H9 (cell line): ENCODE results near the gene B9D2. TPM values are rescaled to one million over a fixed set of nuclear protein-coding genes. Genes with fewer than 3 reads are reported as not detected.

ENCODE experiments used
- DNase-seq: peaks from one replicate; pipeline ENCODE4 v3.0.0-alpha.2; 2017
- H2AFZ ChIP-seq: one replicate; pipeline ENCODE4 v1.6.1; 2013; ENCODE audit warnings: mild to moderate bottlenecking, low read length, control low read depth, moderate library complexity
- H2AK5ac ChIP-seq: 2 replicates; pipeline ENCODE4 v1.6.1; 2013; ENCODE audit warnings: low read length, control low read depth, mixed read lengths; ENCODE audit not compliant: insufficient read length
- H2BK120ac ChIP-seq: one replicate; pipeline ENCODE4 v1.6.1; 2013; ENCODE audit warnings: low read depth, mild to moderate bottlenecking, low read length, control low read depth, inconsistent platforms; ENCODE audit not compliant: poor library complexity, severe bottlenecking
- H2BK12ac ChIP-seq: 2 replicates; pipeline ENCODE4 v1.6.1; 2013; ENCODE audit warnings: low read length, control low read depth, mixed read lengths, low read depth; ENCODE audit not compliant: insufficient read length
- H2BK15ac ChIP-seq: 2 replicates; pipeline ENCODE4 v1.6.1; 2013; ENCODE audit warnings: low read depth, low read length, control low read depth
- H2BK20ac ChIP-seq: one replicate; pipeline ENCODE4 v1.6.1; 2013; ENCODE audit warnings: low read depth, mild to moderate bottlenecking, low read length, control low read depth, inconsistent platforms; ENCODE audit not compliant: poor library complexity, severe bottlenecking
- H2BK5ac ChIP-seq: 2 replicates; pipeline ENCODE4 v1.6.1; 2013; ENCODE audit warnings: low read length, control low read depth, mixed read lengths; ENCODE audit not compliant: insufficient read length
- H3K14ac ChIP-seq: 2 replicates; pipeline ENCODE4 v1.6.1; 2013; ENCODE audit warnings: low read length, control low read depth; ENCODE audit not compliant: insufficient read depth
- H3K18ac ChIP-seq: 2 replicates; pipeline ENCODE4 v1.6.1; 2013; ENCODE audit warnings: low read depth, mild to moderate bottlenecking, mixed read lengths, low read length, control low read depth; ENCODE audit not compliant: insufficient read length
- H3K23ac ChIP-seq: 2 replicates; pipeline ENCODE4 v1.6.1; 2013; ENCODE audit warnings: low read length, control low read depth, mixed read lengths, low read depth; ENCODE audit not compliant: insufficient read length
- H3K23me2 ChIP-seq: 2 replicates; pipeline ENCODE4 v1.6.1; 2013; ENCODE audit warnings: low read depth, mild to moderate bottlenecking, mixed read lengths, low read length, control low read depth; ENCODE audit not compliant: insufficient read length, poor library complexity, severe bottlenecking
- H3K27ac ChIP-seq: 2 replicates; pipeline ENCODE4 v1.5.1; 2013; ENCODE audit warnings: low read length, control low read depth, mixed read lengths, low read depth; ENCODE audit not compliant: insufficient read length
- H3K27me3 ChIP-seq: 2 replicates; pipeline ENCODE4 v1.6.1; 2013; ENCODE audit warnings: low read length, control low read depth, inconsistent platforms; ENCODE audit not compliant: insufficient read depth
- H3K4ac ChIP-seq: 2 replicates; pipeline ENCODE4 v1.6.1; 2013; ENCODE audit warnings: low read depth, mild to moderate bottlenecking, control low read depth, inconsistent platforms, low read length, moderate library complexity
- H3K4me1 ChIP-seq: 2 replicates; pipeline ENCODE4 v1.6.1; 2013; ENCODE audit warnings: low read length, control low read depth, inconsistent platforms; ENCODE audit not compliant: insufficient read depth
- H3K4me2 ChIP-seq: 2 replicates; pipeline ENCODE4 v1.6.1; 2013; ENCODE audit warnings: low read length, control low read depth, mixed read lengths; ENCODE audit not compliant: insufficient read length, insufficient read depth
- H3K56ac ChIP-seq: 2 replicates; pipeline ENCODE4 v1.6.1; 2013; ENCODE audit warnings: low read depth, mild to moderate bottlenecking, mixed read lengths, low read length, control low read depth; ENCODE audit not compliant: insufficient read length
- H3K79me1 ChIP-seq: 2 replicates; pipeline ENCODE4 v1.6.1; 2013; ENCODE audit warnings: low read depth, mild to moderate bottlenecking, moderate library complexity, low read length, control low read depth, inconsistent platforms; ENCODE audit not compliant: insufficient read depth, poor library complexity, severe bottlenecking
- H3K79me2 ChIP-seq: 2 replicates; pipeline ENCODE4 v1.6.1; 2013; ENCODE audit warnings: low read length, control low read depth, inconsistent platforms; ENCODE audit not compliant: insufficient read depth
- H3K9ac ChIP-seq: 2 replicates; pipeline ENCODE4 v1.6.1; 2013; ENCODE audit warnings: low read length, control low read depth, mixed read lengths; ENCODE audit not compliant: insufficient read length; ENCODE audit errors: extremely low read depth
- H3K9me3 ChIP-seq: one replicate; pipeline ENCODE4 v1.6.1; 2013; ENCODE audit warnings: low read depth, low read length, inconsistent platforms; ENCODE audit not compliant: control insufficient read depth
- H3T11ph ChIP-seq: one replicate; pipeline ENCODE4 v1.6.1; 2013; ENCODE audit warnings: mild to moderate bottlenecking, low read length, control low read depth, inconsistent platforms
- H4K20me1 ChIP-seq: one replicate; pipeline ENCODE4 v1.6.1; 2013; ENCODE audit not compliant: control insufficient read depth, insufficient read length, insufficient read depth
- H4K5ac ChIP-seq: 2 replicates; pipeline ENCODE4 v1.6.1; 2013; ENCODE audit warnings: low read depth, mild to moderate bottlenecking, mixed read lengths, low read length, control low read depth; ENCODE audit not compliant: insufficient read length
- H4K8ac ChIP-seq: replicated peaks from 2 replicates; pipeline ENCODE4 v1.6.1; 2013; ENCODE audit warnings: low read length, control low read depth, mixed read lengths, low read depth; ENCODE audit not compliant: insufficient read length
- H4K91ac ChIP-seq: 2 replicates; pipeline ENCODE4 v1.6.1; 2013; ENCODE audit warnings: low read depth, mild to moderate bottlenecking, moderate library complexity, mixed read lengths, low read length, control low read depth; ENCODE audit not compliant: insufficient read length
- H3K27ac Mint-ChIP-seq, 3 experiments: 2 replicates in 2 of 3; 3 replicates in 1 of 3; pipeline ENCODE4 v1.8.0; 2020 to 2021; ENCODE audit warnings: mixed read lengths in 3 of 3, mild to moderate bottlenecking in 1 of 3, moderate library complexity in 1 of 3
- H3K27me3 Mint-ChIP-seq: 2 replicates; pipeline ENCODE4 v1.8.0; 2021; ENCODE audit warnings: low read depth, mild to moderate bottlenecking, moderate library complexity, mixed read lengths
- H3K36me3 Mint-ChIP-seq, 3 experiments: 2 replicates in 2 of 3; 3 replicates in 1 of 3; pipeline ENCODE4 v1.8.0; 2020 to 2021; ENCODE audit warnings: low read depth in 3 of 3, mixed read lengths in 3 of 3; ENCODE audit not compliant: insufficient read depth in 1 of 3
- H3K4me1 Mint-ChIP-seq, 2 experiments: 2 replicates each; pipeline ENCODE4 v1.8.0; 2020; ENCODE audit warnings: mixed read lengths in 2 of 2
- H3K4me3 Mint-ChIP-seq, 2 experiments: 2 replicates in 1 of 2; 3 replicates in 1 of 2; pipeline ENCODE4 v1.8.0; 2020 to 2021; ENCODE audit warnings: mild to moderate bottlenecking in 2 of 2, mixed read lengths in 2 of 2, moderate library complexity in 1 of 2
- H3K9me3 Mint-ChIP-seq, 2 experiments: 2 replicates in 1 of 2; 3 replicates in 1 of 2; pipeline ENCODE4 v1.8.0; 2020; ENCODE audit warnings: mild to moderate bottlenecking in 2 of 2, mixed read lengths in 2 of 2, moderate library complexity in 1 of 2
- CTCF ChIP-seq: fragments of 200-600 bp; sonication (generic); conservative IDR thresholded peaks from 3 replicates; pipeline ENCODE4 v1.8.0; 2021; ENCODE audit warnings: antibody characterized with exemption, mild to moderate bottlenecking
- WGBS: extraction: QIAGEN DNeasy Blood & Tissue Kit; methylation state at CpG from one replicate; pipeline ENCODE4 v1.1.7; 2013; ENCODE audit warnings: missing lambda C conversion rate, low lambda C conversion rate, mixed read lengths; ENCODE audit not compliant: insufficient read length; ENCODE audit errors: extremely low coverage; 5-methylcytosine and 5-hydroxymethylcytosine counted together
- total RNA-seq: library from RNA; stranded (reverse); gene quantifications from 2 replicates; pipeline ENCODE4 v1.2.1, GENCODE V29; 2021

Gene B9D2
- total RNA-seq, 1 experiment from 2014 or later, result 4.8 TPM

- H4K8ac ChIP-seq, result no peak overlapping the region
- H3K4me2 ChIP-seq, result peak overlapping the region; percentile 92
- no peak overlapping the region for H2BK20ac ChIP-seq
- H2BK120ac ChIP-seq, result no peak overlapping the region
- peak; percentile 98 for TF ChIP-seq CTCF
- H3K18ac ChIP-seq, result no peak overlapping the region
- H3K14ac ChIP-seq, result no peak overlapping the region
- no peaks in the 10 kb centered on the region for H3K9me3 ChIP-seq
- Mint-ChIP-seq H3K4me1 (peaks cover 20 to 33% of the 10 kb centered on the region in 2 experiments), H3K27ac (peak overlapping the region; percentile 89 to 96 (median 95)), H3K27me3 (peaks cover 1% of the 10 kb centered on the region; the same call in 1 of the 2 replicates), H3K36me3 (peaks cover 40 to 60% (median 58%) of the 10 kb centered on the region in 3 experiments; a peak in 6 of 7 replicates), H3K4me3 (peak overlapping the region; percentile 92 to 98), H3K9me3 (peaks cover 0 to 3% of the 10 kb centered on the region in 2 experiments; a peak in 1 of 5 replicates)
- no peaks in the 10 kb centered on the region for H3K4me1 ChIP-seq
- no peak overlapping the region for H3K27ac ChIP-seq
- peak; percentile 93 for DNase-seq
- H2AFZ ChIP-seq, result no peak overlapping the region
- H3K79me2 ChIP-seq, result no peaks in the 10 kb centered on the region
- no peak overlapping the region for H4K5ac ChIP-seq
- H3K4ac ChIP-seq, result no peak overlapping the region
- no peak overlapping the region for H3K56ac ChIP-seq
- no CpG with 5 or more reads among the region's 8 CpGs for WGBS
- H4K20me1 ChIP-seq, result peaks cover 2% of the 10 kb centered on the region
- H3K27me3 ChIP-seq, result no peaks in the 10 kb centered on the region
- H4K91ac ChIP-seq, result no peak overlapping the region
- no peak overlapping the region for H3K23ac ChIP-seq
- H2BK5ac ChIP-seq, result no peak overlapping the region
- peaks cover 12% of the 10 kb centered on the region for H3K23me2 ChIP-seq
- no peak overlapping the region for H2AK5ac ChIP-seq
- H3T11ph ChIP-seq, result no peak overlapping the region
- no peaks in the 10 kb centered on the region for H3K79me1 ChIP-seq
- no peak overlapping the region for H2BK12ac ChIP-seq
- no peak overlapping the region for H2BK15ac ChIP-seq
- no peak overlapping the region for H3K9ac ChIP-seq
Measured at GRCh38 chr19:41308450-41309179, 55.3 kb downstream of the B9D2 start.
